ENCODE measurements around the gene SLIT3.
"Not testable (repeated sequence)": the region's sequence is repeated elsewhere in the genome, so short reads cannot be mapped to it uniquely, and the experiment has no call there.

SLIT3 gene

DNA sequence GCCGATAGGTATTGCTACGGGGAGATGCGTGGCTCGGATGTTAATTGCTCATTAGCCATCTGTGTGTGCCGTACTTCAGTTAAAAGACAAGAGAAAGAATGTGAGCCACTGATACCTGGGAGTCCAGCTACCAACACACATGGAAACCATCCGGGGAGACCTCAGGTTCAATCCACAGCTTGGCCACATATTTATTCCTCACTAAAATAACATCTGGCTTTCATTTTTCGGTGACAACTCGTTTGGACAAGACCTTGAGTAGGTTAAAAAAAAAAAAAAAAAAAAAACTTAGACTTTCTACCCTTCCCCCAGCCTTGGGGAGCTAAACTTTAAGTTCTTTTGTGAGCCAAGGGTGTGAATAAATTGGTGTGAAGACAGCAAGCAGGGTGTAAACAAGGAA, 84.1 kb downstream of the SLIT3 start:
- DNase-seq, result no peak

DNA sequence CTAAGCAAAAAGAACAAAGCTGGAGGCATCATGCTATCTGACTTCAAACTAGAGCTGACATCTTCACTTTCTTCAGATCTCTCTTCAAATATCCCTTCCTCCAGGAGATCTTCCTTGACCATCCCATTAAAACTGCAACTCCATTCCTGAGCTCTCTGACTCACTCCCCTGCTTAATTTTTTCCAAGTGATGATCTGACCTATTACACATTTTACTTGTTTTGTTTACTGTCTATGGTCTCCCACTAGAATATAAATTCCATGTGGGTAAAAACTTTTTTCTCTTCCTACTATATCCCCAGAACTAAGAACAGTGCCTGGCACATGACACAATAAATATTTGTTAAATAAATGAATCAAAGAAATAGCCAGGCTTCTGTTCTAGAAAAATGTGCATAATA, 87.5 kb downstream of the SLIT3 start:
- no peak for DNase-seq

DNA sequence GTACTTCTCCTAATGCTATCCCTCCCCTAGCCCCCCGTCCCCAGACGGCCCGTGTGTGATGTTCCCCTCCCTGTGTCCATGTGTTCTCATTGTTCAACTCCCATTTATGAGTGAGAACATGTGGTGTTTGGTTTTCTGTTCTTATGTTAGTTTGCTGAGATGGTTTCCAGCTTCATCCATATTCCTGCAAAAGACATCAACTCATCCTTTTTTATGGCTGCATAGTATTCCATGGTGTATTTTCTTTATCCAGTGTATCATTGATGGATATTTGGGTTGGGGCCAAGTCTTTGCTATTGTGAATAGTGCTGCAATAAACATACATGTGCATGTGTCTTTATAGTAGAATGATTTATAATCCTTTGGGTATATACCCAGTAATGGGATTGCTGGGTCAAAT, 89.2 kb downstream of the SLIT3 start:
- DNase-seq, result not testable (repeated sequence)

DNA sequence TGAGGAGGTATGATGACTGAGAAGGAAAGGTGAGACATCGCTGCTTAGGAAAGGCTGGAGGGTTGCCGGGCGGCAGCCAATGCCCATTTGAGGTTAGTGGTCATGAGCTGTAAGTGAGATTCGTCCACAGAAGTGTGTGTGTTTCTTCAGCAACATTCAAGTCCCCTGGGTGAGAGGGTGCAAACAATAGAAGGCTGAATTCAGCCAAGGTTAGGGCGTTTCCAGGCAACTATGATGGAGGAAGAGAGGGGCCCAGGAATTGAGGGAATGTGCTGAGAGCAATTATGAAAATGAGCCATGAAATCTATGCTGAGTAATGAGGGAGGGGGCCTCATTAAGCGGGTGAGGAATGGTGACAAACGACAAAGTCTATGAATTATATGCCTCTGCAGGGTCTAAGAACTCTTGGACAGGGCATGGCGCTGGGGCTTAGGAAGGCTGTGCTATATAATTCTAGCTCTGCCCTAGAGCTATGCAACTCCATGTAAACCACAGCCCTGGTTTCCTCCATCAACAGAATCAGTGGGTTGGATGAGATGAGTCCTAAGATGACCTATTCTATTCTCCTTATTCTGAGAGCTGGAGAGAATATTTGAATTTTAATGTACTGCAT, 96.0 kb downstream of the SLIT3 start:
- no peak for DNase-seq

DNA sequence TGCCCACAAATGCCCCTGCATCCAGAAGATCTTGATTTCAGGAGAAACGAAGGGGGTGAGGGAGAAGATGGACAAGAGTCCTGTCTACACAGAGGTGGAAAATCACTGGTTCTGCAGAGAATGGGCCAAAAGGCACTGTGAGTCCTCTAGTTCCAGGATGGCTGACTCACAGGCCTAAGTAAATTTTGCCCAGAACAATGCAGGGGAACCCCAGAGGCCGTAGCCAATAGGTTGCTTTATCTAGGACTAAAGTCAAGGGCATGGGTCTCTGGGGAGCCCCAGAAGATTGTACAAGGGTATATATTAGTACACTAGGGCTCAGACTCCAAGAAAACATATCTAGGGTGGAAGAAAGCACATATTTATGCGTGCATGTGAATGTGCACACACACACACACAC, 98.0 kb downstream of the SLIT3 start:
- DNase-seq, result no peak

DNA sequence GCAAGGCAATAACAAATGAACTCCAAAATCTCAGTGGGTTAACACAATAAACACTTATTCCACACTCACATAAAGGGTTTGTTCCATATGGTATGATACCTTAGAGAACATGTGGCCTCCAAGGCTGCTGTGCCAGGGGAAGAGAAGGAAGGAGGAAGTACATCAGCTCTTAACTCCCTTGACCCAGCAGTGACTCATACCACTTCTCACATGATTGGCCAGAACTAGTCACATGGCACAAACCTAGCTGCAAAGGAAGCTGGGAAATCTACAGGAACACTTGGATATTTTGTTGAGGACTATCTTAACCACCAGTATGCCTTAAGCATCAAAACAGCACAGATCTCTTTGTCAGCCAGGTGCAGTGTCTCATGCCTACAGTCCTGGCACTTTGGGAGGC, 99.3 kb downstream of the SLIT3 start:
- no peak for DNase-seq

DNA sequence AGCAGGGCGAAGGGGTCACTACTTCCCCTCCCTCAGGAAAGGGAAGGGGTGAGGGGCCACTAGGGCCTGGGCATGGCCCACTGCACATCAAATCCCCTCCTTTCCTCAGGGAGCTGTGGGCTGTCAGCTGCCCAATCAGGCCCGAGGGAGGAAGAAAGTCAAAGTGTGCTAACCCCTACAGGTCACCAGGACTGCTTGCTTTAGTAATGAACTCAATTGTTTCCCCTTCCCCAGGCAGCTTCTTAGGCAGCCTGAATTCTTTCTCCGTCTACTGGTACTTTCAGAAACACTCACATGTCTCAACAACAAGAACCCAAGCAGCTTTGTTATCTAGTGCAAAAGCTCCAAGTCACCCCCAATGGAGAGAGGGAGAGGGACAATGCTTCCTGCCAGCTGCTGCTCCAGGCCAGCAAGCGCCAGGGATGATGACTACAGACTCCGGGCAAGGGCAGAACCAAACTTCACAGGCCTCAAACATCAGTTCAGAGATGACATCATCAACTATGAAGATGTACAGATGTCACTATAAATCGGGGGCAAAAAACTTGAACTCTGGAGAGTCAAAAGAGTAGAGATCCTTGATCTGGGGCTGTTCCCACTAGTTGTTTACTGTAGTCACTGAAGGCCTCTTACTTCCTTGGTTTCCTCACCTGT, 100.7 kb downstream of the SLIT3 start:
- DNase-seq, result no peak

DNA sequence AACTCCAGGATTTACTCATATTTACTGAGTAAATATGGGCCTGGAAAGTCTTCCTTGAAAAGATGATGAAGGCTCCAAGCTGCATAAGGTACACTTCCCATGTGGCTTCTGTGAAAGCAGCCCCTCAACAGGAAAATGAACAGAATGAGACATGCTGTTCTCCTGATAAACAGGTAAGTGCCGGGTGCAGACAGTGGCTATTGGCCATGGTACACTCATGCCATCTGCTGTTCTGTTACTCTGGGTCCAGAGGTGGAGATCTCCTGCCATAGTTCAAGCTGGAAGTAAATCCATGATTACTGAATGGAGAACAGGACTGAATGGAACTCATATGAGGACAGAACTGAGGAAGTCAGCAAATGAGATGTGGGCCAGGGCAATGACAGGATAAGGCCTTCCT, 103.6 kb downstream of the SLIT3 start:
- DNase-seq, result no peak

DNA sequence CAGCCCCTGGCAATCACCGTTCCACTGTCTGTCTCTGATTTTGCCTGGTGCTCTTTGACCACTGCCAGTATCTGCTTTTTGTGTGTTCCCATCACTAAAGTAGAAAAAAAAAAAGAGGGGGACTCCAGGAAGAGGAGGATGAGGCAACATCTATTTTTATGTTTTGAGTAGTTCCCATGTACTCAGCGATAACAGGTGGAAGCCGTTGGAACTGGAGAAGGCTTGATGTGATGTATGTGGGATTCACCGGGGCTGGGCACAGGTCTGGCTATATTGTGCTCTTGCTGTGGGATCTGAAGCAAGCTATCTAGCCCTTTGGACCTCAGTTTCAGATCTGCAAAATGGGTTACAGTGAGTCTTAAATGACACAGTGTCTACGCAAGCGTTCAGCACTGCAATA, 104.9 kb downstream of the SLIT3 start:
- no peak for DNase-seq

DNA sequence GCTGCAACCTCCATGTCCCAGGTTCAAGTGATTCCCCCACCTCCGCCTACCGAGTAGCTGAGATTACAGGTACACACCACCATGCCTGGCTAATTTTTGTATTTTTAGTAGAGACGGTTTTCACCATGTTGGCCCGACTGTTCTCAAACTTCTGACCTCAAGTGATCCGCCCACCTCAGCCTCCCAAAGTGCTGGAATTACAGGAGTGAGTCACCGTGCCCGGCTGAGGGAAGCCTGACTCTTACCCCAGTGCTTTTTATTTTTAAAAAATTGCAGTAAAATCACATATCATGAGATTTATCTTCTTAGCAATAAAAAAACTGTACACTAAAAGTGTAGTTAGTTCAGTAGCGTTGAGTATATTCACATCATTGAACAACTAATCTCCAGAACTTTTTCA, 105.3 kb downstream of the SLIT3 start:
- DNase-seq, result no peak

DNA sequence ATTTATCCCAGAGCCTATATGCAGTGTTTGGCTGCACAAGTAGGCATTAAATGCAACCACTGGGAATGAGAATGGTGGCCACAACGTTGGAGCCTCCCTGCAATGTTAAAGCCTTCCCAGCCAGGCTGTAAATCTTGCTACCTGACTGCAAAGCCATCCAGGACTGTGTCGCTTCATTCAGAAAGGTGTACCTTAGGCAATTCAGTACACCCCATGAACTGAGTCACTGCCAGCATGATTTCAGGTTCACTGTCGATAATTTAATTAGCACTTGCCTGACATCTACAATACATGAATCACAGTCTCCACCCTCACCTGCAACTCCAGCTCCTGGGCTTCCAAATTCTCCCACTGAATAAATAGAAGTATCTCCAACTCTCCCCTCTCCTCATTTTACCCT, 108.4 kb downstream of the SLIT3 start:
- no peak for DNase-seq

DNA sequence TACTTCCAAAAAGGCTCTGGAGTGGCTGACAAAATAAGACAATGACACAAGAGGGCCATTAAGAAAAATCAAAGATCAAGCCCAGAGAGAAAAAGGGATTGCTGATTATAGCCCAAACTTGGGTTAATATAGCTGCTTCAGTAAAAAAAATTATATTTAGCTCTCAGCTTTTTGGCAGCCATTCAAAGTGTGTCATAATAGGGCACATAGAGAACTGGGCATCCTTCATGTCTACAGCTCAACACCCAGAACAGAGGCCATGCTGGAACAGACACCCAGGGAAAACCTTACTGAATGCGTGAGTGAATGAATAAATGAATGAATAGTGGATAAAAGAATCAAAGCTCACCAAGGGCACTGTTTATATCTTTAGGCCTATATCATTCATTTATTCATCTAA, 110.1 kb downstream of the SLIT3 start:
- no peak for DNase-seq

DNA sequence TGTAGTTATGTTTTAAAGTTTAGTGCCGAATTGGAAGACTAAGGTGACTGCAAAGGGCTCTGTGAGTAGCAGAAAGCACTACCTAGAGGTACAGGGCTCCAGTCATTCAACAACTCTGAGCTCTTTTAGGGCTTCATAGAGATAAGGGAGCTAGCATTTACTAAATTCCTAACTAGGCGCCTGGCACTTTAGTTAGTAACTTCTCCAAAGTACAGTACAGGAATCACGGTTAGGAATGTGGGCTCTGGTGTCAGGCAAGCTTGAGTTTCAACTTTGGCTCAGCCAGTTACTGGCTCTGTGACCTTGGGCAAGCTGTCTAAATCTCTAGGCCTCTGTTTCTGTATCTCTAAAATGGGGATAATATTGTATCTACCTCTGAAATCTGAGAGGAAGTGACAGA, 115.3 kb downstream of the SLIT3 start:
- no peak for DNase-seq

DNA sequence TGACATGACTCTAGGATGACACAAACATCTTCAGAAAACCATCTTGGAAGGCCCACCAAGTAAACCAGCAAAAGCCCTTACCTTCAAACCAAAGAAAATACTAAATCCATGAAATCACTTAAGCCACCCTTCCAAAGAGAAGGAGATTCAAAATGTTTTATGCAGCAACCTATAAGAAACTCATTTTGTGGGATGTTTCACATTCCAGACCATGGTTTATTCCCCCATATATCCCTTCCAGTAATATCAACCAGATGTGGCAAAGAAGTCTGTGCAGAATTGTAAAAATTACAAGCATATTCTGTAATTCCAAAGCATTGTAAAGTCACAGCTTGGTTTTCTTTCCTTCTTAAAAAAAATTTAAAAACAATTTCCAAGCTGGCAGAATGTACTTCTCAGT, 117.4 kb downstream of the SLIT3 start:
- DNase-seq, result no peak

DNA sequence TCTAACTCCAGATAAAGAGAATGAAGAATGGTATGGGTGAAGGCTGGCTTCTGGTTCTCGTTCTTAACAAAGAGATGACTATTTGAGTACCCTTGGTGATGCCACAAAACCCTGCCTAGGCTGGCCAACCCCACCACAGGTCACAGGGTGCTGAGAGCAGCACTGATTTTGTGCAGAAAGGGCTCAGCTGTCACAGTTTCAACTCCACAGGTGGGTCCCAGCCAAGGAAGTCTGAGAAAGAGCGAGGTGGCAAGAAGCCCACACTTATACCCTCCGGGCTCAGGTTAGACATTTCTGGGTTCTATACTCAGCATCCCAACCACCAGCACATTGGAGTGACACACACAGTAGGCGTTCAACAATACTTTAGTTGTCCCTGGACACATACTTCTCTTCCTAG, 118.1 kb downstream of the SLIT3 start:
- no peak for DNase-seq

DNA sequence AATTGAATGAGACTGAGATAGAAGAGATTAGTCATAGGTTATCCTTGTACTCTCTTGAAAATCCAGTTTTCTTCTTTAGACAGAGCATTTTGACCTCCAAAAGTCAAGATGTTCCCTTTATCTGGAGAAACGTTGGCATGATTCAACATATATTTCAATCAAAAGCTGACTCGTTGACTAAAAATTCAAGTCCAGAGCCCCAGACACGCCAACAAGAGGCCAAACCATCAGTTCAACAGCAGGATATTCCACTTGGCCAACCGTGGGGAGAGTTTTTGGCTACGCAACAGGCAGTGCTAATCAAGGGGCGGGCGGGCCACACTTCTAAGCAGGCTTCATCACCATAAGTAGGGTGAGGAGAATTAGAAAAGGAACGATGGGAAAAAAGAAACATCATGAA, 119.1 kb downstream of the SLIT3 start:
- DNase-seq, result no peak

DNA sequence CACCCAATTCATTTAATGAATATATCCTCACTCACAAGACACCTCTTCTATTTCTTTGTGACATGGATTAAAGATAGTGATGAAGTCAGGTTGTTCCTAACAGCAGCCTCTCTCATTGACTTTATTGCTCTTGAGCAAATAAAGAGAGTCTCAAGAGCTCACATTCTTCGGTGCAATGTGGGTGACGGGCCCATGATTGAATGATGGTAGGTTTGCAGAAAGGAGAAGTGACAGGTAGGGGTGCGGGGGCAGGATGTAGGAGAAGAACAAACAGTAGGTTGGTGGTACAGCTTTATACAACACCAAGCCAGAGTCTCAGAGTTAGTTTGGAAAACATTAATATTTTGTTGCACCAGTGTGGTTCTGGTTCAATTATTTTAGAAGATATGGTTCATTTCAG, 122.2 kb downstream of the SLIT3 start:
- no peak for DNase-seq

DNA sequence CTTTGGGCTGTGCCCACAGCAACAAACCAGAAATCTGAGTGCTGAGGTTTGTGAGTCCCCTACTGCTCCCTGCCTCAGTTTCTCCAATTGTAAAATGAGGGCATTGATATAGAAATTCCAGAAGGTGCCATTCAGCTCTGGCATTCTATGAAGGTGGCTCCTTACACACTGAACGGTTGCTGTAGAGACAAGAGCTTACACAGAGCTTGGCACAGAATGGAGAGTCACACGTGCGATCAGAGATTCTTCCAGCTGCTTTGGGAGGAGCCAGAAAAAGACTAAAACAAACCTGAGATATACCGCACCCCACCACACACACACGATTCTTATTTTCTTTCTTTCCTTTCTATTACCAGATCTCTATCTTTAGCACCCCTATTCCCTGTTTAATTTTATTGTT, 122.7 kb downstream of the SLIT3 start:
- DNase-seq, result no peak

DNA sequence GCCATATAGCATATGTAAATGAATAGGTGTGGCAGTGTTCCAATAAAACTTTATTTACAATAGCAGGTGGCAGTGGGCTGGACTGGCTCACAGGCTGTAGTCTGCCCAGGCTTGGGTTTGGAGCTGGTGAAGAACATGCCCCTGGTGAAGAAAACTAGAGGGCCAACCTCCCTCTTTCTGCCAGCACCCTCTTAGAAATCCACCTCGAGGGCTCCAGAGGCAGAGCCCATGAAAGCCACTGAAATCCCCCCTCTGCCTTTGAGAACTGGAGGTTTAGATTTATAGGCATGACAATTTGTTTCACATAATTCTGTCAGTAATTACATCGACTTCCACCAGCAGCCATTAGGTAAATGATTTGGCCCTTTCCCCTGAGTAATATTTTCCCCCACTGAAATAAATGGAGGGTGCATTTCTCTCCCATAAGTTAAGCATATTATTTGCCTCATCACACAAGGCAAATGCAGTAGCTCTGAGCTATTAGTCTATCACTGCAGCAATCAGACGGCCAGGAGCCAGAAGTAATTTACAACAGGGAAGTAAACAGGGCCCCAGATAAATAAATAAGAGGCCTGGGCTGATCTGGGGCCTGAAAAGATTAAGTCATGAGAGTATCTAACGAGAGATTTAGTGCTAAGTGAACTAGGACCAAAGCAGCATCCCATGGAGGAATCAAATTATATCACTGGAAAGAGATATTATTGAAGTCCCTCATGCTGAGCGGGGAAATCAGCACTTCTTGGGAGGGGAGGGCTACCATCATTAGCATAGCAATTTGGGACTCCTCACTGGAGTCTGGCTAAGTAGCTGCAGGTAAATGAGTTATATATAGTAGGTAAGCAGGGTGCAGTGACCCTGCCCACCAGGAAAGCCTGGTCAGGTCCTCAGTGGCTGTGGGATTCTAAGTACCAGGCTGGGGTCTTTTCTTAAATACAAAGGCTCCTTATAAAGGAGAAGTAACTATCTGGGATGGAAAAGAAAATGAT, 123.9 kb downstream of the SLIT3 start:
- DNase-seq, result no peak

DNA sequence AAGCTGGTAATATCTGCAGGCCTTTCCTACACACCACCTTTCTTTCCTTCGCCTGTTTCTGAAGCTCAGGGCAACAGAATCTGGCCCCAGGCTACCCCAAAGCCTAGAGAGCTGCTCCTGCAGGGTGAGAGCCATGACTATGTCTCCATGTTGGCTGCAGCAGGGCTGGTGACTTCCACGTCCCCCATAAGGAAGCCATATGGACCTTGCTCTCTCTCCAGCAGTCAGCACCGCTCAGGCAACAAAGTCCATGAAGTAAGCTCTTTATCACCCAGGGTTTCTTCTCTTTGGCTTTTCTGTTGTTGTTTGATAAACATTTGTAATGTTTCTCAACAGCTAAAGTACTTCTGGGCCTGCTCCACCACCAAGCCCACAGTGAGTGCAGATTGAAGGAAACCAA, 125.2 kb downstream of the SLIT3 start:
- no peak for DNase-seq

DNA sequence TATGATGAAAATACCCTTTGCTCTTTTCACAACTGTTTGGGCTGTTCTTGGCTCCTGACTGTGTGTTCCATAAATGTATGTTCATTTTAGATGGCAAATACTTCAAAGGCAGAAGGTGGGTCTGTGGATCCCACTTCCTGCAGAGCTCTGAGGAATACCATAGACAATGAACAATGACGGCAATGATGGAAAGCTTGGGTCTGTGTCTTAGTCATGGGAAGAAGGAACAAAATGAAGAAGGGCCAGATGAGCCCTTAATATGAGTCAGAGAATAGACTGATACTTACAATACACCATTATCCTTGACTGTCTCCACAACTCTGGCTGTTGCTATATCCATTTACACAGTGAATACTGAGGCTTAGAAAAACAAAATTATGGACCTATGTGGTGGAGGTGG, 126.0 kb downstream of the SLIT3 start:
- no peak for DNase-seq

DNA sequence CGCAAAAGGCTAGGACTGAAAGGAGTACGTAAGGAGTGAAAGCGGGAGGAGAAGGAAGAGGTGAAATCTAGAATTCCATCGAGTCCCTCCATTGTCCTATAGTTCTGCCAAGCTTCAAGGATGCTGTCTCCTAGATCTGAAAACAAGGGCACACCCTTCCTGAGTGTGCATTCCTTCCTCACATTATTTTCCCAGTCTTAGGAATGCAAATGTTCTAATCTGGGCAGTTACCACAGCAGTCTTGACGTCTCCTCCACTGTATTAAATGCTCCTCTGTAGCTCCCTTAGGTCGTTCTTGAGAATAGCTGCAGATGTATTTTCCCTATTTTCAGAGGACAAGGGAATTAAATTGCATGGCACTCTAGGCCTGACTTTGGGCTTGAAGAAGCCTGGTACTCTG, 127.6 kb downstream of the SLIT3 start:
- DNase-seq, result no peak

DNA sequence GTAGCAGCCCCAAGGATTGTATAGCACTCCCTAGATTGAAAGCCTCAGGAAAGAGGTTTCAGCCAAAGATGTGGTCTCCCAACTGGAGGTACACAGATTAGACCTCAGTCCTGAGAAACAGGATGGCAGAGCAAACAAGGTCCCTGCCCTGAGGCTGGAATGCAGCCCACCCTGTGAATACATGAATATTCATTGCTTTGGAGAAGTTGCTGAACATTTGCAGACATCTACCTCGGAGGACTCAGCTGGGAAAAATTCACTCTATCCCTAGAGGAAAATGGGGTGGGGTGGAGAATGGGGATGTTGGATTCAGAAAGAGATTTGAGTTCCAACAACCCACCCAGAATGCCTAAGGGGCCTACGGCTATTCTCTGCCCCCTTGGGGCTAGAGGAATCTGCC, 129.4 kb downstream of the SLIT3 start:
- DNase-seq, result no peak

DNA sequence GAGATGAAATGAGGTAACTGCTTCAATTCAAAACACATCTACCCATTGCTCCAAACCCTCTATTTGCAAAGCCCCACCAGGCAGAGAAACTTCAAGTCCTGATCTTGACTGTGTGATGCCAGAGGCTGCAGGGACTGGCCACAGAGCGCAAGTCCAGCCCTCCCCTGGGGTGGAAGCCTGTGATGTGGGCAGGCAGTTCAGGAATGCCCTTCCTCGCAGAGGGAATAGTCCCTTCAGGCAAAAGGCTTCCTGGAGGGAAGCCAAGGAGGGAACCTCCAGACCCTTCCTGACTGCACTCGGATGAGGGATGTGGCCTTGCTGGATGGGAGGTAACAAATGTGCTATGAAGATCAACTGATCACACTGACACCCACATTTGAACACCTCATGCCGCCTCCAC, 131.2 kb downstream of the SLIT3 start:
- DNase-seq, result no peak

Data from stimulated activated CD4-positive, alpha-beta T cell treated with anti-CD3 and anti-CD28 coated beads, Interleukin-4, amount 100 ng/mL, for 1 hour (primary cell).